Cardiac atrium fibroblast (primary cell): Measurements from ENCODE around the gene HSFX1. TPM values are rescaled to one million over a fixed set of nuclear protein-coding genes. Genes with fewer than 3 reads are reported as not detected.

Experiments used
- total RNA-seq: library from RNA; depleted of rRNA; stranded (reverse); fragments of >200 nt; gene quantifications from 2 replicates; pipeline ENCODE4 v1.2.3, GENCODE V29; 2015

HSFX1 gene, protein sequence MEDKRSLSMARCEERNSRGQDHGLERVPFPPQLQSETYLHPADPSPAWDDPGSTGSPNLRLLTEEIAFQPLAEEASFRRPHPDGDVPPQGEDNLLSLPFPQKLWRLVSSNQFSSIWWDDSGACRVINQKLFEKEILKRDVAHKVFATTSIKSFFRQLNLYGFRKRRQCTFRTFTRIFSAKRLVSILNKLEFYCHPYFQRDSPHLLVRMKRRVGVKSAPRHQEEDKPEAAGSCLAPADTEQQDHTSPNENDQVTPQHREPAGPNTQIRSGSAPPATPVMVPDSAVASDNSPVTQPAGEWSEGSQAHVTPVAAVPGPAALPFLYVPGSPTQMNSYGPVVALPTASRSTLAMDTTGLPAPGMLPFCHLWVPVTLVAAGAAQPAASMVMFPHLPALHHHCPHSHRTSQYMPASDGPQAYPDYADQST
- 0.54 TPM in 1 of 2 replicates, not detected in the other for total RNA-seq

GRCh38 chrX:149773768-149774167 is at the start of gene HSFX1:
Gene HSFX1, plus strand, starts transcription at chrX:149774068. Its CDS starts 614 bp downstream, at chrX:149774682.

DNA sequence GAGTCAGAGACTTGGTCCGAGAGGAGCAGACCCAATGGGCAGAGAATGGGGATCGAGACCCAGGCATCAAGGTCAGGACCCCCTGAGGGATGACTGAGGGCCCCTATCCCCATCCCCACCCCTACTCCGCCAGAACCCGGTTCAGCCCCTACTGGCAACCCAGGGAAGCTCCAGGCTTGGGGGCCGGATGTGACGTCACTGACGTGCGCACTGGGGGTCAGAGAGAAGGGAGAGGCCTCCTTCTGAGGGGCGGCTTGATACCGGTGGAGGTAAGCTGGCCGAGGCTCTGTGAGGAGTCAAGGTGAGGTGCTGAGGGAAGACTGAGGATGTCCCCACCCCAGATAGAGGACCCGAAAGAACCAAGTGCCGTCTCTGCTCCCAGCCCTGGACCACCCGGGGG is 7.9 kb downstream of the HSFX1 start, which contains the start of gene MAGEA9:
MAGEA9 (plus strand) TSS at position 204 of the 400 bp plus-strand sequence. CDS start 4,281 bp downstream, outside the sequence.

Other genes with a start within 250 kb of the HSFX1 start
- gene EOLA1, start 233.1 kb upstream of the HSFX1 start, total RNA-seq, result 4.0 and 14.7 TPM in 2 replicates
- not detected in 2 replicates for gene HSFX3, start 224.1 kb upstream of the HSFX1 start, total RNA-seq
- not detected in 2 replicates for gene MAGEA9B, start 186.6 kb upstream of the HSFX1 start, total RNA-seq
- gene HSFX2, start 178.8 kb upstream of the HSFX1 start, total RNA-seq, result 0.16 TPM in 1 of 2 replicates, not detected in the other
- gene TMEM185A, start 142.3 kb upstream of the HSFX1 start, total RNA-seq, result 8.1 and 11.0 TPM in 2 replicates
- gene MAGEA11, start 62.0 kb upstream of the HSFX1 start, total RNA-seq, result not detected in 2 replicates
- gene MAGEA9, start 7.9 kb downstream of the HSFX1 start, total RNA-seq, result not detected in 2 replicates
- not detected in 2 replicates for gene MAGEA8, start 107.1 kb downstream of the HSFX1 start, total RNA-seq
- gene HSFX4, start 155.5 kb downstream of the HSFX1 start, total RNA-seq, result not detected in 2 replicates
- 15.5 and 29.8 TPM in 2 replicates for gene EOLA2, start 164.4 kb downstream of the HSFX1 start, total RNA-seq